Measurements from ENCODE around the gene BPIFB4.
"Not testable (repeated sequence)": the region's sequence is repeated elsewhere in the genome, so short reads cannot be mapped to it uniquely, and the experiment has no call there.

BPIFB4 gene

DNA sequence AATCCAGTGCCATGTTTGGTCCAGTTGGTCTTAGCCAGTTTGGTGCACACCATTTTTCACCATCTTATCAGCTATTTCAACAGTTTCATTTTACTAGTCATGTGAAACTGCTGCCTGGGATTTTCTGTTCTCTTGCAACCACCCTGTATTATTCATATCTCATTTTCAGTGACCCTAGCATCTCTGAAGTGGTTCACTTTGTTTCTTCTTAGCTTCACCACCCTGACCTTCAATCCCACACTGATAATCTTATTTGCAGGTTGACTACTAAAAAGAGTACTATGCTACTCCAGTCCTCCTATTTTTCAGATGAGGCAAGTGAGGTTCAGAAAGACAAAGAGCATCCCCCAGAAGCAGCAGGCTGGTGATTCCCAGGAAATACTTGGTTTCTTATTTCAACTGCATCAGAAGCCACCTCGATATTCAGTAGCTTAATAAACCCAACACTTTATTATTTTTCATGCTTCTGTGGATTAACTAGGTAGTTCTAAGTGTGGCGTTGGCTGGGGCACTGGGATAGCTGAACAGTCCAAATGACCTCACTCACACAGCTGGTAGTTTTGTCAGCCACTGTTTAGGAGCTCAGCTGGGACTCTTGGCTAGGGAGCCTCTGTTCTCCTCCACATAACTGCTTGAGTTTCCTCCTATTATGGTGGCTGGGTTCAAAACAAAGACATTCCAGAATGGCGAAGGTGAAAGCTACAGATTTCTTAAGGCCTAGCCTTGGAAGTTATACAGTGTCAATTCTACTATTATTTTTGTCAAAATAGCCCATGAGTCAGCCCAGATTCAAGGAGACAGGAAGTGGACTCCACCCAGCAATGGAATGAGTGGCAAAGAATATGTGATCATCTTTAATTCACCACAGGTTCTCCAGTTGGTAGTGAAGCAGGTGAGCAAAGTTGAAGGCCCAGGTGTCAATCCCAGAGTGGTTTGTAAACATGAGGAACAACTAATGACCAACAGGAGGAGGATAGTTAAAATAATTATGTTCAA lies 40.6 kb downstream of the BPIFB4 start:
- DNase-seq (ENCODE audit: low spot score) = no peak

DNA sequence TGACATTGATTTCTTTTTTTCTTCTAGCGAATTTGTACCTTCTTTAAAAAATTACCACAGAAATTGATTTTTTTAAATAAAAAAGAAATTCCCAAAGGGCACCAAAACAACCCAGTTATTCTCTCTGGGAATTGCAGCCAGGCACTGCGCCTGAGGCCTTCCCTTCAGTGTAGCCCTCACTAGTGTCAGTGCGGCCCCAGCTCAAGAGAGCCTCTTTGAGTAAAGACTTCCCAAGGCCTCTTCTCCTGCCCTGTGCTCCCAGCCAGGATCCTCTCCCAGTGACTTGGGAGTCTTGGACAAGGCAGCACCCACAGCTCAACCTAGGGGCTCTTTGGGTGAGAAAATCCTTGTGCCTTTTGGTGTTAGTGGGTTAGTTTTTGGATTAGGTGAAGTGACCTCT lies 41.5 kb downstream of the BPIFB4 start:
- DNase-seq (ENCODE audit: low spot score) = no peak

DNA sequence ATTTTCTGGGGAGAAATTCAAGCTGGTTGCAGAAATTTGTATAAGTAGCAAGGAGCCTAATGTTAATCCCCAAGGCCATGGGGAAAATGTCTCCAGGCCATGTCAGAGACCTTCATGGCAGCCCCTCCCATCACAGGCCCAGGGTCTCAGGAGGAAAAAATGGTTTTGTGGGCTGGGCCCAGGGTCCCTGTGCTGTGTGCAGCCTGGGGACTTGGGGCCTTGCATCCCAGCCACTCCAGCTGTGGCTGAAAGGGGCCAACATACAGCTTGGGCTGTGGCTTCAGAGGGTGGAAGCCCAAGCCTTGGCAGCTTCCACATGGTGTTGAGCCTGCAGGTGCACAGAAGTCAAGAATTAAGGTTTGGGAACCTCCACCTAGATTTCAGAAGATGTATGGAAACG lies 42.9 kb downstream of the BPIFB4 start:
- DNase-seq (ENCODE audit: low spot score) = not testable (repeated sequence)

DNA sequence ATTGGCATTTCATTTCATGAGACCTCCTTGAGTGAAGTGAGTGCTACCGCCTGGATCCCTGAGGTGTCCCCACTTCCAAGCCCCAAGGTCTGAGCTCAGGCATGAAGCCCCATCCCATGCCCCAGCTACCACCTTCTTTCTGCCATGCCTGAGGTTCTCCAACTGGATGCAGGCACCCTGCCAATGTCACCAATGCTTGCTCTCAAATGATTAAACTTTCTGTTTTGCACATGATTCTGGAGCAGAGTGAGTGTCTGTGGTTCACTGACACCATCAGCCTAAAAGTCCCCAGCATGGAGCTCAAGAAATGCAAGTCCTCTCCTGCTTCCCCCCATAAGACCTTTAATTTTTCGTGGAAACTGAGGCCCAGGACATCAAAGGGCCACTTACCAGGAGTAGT lies 44.8 kb downstream of the BPIFB4 start:
- no peak for DNase-seq (ENCODE audit: low spot score)

DNA sequence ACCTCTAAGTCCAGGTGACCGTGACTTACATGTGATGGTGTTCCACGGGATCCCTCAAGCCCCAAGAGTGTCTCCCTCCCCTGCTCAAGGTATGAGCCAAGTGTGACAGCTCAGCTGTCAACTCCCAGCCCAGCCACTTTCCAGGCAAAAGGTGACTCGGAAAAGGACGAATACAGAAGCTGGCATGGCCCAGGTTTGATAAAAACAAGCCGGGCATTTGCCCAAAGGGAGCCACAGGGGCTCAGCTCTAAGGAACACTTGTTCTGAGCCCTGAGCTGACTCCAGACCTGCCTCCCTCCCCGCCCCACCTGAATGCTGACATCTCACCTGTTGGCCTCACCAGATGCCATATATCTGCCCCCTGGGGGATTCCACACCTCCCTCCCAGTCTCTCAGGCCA lies 45.6 kb downstream of the BPIFB4 start:
- DNase-seq (ENCODE audit: low spot score) = no peak

DNA sequence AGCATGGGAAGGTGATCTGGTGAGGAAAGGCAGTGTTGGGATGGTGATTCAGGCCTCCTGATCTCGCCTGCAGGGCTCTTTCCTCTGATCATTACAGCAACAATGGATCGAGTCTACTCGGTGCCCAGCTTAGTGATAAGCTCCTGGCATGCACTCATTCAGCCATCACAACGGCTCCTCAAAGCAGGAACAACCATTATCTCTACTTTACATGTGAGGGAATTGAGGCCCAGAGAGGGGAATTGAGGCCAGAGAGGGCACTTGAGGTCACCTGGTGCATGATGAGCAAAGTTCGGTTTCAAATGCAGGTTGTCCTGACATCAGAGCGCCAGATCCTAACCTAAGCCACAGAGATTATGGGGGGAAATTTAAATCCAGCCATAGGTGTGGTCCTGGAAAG lies 46.5 kb downstream of the BPIFB4 start:
- no peak for DNase-seq (ENCODE audit: low spot score)

DNA sequence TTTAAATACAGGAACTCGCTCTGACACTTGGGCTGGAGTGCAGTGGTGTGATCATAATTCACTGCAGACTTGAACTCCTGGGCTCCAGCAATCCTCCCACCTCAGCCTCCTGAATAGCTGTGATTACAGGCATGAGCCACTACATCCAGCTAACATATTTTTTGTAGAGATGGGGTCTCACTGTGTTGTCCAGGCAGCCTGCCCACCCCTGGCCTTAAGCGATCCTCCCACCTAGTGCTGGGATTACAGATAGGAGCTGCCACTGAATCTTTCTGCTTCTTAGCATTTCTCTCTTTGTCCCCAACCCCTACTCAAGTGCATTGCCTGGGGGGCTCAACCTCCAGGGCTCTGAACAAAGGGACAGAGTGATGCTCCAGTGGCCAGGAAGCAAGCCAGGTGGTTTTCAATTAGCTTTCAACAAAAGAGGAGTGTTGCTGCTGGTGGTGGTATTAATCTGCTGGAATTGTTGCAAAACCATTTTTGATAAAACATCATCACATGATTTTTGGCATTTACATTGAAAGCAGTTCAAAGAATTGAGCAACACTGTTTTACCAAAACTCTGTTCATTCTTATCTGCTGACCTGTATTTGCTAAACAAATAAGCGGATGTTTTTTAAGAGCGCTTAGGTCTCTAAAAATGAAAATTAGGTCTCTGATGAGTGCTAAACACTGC lies 48.1 kb downstream of the BPIFB4 start:
- no peak for DNase-seq (ENCODE audit: low spot score)

DNA sequence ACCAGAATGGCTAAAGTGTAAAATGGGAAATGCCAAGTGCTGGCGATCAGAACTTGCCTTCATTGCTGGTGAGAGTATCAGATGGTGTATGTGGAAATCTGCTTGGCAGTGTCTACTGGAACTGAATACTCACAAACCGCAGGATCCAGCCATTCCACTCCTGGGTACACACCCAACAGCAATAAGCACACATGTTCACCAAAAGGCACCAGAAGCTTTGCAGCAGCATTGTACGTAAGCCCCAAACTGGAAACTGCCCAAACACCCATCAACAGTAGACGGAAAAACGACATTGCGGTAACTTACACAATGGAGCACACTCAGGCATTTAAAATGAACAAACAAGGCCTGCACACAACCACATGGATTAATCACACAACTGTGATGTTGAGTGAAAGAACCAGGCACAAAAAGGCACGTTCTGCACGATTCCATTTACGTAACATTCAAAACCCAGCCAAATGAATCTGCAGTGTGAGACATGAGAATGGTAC lies 51.2 kb downstream of the BPIFB4 start:
- DNase-seq (ENCODE audit: low spot score) = peak; percentile 74

DNA sequence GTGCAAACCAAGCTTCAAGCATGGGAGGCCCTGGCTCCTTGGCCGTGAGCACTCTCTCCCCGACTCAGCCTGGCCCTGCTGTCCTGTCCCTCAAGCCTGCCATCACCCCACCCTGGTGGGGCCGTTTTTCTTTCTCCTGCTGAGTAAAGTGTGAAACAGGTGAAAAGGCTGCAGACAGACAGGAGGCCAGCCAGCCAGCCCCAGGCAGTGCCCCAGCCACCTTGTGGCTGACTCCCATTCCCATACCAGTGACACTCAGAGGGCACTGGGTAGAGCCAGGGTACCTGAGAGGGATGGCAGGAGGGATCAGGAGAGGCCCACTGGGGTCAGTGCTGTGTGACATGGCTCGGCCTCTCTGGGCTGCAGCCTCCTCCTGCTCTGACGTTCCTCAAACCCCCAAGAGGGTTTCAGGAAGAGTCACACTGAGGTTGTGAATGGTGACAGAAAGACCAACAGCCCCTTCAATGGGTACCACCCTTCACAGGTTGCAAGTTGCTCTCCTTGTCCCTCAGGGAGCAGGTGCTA lies 52.6 kb downstream of the BPIFB4 start:
- DNase-seq (ENCODE audit: low spot score) = no peak

DNA sequence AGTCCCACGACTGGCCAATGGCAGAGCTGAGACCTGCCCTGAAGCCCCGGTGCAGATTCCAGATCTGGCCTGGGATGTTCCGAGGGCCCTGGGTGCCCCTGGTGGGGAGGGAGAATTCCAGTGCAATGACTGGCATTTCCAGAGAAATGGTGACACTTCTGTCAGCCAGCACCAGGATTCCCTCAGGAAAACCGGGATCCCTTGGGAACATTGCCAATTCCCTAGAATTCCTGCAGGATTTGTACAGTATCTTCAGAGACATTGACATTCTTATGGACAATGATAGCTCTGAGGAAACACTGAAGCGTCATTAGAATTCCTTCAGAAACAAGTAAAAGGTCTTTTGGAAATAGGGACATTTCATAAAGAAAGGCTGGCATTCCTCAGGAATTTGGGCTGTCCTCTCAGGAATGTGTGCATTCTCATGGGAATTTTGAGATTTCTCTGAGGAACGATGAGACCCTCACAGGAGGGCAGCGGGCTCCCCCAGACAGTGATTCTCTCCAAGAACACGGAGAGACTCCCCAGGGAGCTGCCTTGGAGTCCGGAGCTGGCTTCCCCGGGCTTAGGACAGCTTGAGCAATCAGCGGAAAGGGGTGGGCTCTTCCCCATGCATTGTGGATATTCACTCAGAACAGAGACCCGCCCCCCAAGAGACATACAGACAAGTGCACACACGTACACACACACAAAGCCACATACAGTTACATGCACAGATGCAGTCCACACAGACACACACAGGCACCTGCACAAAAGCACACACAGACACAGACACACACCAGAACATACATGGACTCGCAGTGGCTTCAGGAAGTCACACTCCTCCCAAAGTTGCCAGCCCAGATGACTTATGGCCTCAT lies 53.3 kb downstream of the BPIFB4 start:
- peak; percentile 41 for DNase-seq (ENCODE audit: low spot score)

DNA sequence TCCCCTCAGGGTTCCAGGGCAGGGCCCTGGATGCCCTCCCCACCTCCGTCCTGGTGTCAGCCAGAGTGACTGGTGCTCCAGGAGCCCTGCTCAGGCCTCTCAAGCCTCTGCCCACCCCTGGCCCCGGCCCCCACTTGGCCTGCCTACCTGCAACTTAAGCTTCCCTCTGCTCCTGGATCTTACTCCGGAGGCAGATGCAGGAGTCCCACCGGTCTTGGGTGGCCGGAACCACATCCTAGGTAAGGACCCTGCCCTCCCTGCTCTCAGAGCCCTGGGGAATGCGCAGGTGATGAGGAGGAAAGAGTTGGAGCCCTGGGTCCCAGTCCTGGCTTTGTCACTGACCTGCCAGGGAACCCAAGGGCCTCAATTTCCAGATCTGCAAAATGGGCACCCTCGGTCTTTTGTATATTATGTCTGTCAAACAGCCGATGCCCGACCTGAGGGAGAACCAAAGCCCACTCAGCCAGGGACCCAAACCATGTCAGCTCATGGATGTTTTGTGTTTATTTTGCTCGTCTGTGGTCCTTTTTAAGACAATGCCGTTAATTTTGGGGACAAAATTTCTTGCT lies 54.0 kb downstream of the BPIFB4 start:
- no peak for DNase-seq (ENCODE audit: low spot score)

DNA sequence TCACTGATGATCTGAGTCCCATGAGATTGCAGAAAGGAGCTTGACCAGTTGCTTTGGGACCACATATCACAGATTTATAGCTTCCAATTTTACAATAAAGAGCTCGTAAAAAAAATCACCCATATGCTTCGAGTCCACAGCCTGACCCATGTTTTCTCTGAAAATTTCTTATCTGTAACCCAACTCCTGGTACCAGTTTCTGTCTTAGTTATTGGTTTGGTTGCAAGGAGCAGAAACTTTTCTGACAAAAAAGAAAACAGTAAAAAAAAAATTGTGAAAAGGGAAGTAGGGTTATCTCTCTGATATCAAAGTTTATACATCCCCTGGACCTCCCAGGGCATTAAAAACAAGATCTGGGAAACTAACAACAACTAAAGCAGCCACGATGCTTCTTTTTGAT lies 57.8 kb downstream of the BPIFB4 start:
- no peak for DNase-seq (ENCODE audit: low spot score)

DNA sequence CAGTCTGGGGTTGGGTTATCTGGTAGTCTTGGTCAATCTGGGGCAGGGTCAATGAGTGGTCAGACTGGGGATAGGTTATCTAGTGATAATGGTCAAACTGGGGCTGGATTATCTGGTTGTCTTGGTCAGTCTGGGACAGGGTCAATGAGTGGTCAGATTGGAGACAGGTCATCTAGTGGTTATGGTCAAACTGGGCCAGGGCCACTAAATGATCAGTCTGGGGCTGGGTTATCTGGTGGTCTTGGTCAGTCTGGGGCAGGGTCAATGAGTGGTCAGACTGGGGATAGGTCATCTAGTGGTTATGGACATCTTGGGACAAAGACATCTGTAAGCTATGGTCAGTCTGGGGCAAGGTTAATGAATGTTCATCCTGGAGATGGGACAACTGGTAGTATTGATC lies 60.0 kb downstream of the BPIFB4 start:
- DNase-seq (ENCODE audit: low spot score) = no peak

DNA sequence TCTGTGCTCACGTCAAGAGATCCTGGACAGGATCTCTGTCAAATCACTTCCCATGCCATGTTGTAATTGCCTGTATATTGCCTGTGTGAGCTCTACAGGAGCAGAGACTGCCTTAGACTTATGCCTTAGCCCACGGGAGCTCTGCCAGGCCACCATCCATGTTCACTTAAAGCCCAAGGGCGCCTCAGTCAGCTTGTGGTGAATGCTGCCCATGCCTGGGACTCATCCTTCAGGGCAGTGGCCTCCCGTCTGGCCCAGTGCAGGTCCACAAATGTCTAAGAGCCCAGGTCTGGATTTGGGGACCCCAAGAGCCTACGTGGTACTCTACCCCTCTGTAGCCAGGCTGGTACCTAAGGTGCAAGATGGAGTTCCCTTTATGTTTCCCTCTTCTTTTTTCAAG lies 66.1 kb downstream of the BPIFB4 start:
- DNase-seq (ENCODE audit: low spot score) = no peak

DNA sequence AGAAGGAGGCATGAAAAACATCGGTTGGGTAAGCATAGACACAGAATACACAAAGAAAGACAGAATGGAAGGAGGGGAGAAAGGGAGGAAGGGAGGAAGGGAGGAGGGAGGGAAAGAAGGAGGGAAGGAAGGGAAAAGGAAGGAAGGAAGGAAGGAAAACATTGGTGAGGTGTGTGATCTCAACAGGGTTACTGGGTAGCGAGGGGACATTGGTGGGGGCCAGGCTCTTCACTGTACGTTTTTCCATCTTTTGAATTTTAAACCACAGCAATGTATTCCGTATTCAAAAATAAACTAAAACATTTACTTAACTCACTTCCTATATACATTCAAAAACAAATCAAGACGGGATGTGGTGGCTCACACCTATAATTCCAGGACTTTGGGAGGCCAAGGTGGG lies 67.9 kb downstream of the BPIFB4 start:
- DNase-seq (ENCODE audit: low spot score) = no peak

DNA sequence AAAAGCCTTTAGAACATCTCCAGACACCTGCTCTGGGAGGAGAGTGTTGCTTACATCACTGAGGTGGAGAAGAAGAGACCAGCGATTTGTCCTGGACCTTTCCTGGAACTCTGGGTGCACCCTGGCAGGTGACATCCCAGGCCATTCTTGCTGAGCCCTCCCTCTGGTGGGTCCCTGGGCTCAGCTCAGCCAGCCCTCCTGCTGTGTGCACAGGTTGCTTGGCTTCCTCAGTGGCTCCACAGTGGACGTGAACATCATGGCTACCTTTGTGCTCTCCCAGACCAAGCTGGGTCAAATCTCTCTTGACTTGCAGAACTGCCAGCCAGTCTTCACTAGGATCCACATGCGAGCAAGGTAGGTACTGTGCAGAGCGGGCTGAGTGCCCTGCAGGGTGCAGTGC lies 68.6 kb downstream of the BPIFB4 start:
- no peak for DNase-seq (ENCODE audit: low spot score)

DNA sequence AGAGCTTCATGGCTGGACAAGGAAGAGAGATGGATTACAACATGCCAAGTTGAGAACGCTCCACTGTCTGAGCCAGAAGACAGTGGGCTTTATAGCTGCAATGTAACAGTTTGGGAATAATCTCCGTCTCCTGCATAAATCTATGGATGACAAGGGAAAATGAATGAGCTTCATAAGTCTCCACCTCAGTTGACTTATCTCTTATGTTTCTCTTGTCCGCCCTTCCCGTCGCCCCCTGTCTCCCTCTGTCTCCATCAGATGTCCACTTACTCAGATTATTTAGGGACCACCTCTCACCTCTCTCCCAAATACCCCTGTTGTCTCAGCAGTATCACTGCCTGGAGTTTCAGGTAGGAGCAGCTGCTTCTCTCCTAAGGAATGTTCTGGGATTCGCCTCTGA lies 74.8 kb downstream of the BPIFB4 start:
- DNase-seq (ENCODE audit: low spot score) = no peak

DNA sequence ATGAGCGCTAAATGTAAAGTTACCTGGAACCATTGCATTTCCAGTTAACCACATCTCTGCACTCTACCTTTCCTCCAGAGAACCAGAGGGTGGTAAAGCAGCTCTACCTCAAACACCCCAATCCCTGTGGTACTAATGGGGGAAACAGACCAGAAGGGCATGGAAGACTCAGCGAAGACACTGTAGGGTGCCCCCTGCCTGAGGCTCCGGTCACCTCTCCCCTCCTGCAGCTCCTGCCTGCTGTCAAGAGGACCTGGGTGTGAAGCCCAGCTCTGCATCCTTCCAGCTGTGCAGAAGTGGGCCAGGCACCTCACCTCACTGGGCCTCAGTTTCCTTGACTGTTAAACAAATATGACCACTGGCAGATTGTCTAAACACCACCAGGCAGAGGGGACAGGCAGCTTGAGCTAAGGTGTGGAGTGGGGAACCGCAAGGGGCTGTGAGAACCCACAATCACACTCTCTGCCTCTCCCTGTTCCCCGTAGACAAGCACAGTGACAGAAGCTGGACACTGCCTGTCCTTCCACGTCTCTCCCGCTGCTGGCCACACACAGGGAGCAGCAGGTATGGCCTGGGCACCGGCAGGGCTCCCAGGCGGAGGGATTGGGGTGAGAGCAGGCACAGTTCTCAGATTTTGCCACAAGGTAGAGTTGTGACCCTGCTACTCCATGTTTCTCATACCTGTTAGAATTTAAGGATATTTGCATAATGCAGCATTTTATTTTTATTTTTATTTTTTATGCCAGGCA lies 79.4 kb downstream of the BPIFB4 start:
- no peak for DNase-seq (ENCODE audit: low spot score)

DNA sequence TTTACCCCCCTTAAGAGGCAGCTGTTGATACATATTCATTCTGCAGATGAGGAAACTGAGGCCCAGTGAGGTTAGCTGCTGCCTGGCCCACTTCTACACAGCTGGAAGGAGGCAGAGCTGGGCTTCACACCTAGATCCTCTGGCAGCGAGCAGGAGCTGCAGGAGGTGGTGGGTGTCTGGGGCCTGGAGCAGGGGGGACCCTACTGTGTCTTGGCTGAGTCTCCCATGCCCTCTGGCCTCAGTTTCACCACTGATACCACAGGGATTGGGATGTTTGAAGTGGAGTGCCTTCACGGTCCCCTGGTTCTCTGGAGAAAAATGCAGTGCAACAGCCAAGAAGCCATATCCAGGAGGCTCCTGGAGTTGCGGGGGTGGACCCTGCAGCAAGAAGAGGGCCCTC lies 80.3 kb downstream of the BPIFB4 start:
- no peak for DNase-seq (ENCODE audit: low spot score)

DNA sequence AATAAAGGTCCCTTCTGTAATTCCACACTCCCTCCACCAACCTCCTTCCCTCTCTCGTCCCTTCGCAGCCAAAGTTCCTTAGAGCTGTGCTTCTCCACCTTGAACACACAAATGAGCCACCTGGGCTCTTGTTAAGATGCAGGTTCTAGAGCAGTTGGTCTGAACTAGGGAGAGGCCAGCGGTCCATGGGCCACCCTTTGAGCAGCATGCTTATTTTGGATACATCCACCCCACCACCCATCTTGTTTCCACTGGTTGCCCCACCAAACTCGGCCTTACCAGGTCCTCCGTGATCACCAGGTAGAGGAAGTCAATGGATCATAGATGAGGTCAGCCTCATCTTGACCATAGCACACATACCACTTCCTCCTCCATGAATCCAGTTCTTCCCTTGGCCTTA lies 81.2 kb downstream of the BPIFB4 start:
- no peak for DNase-seq (ENCODE audit: low spot score)
